NB4 (cell line): ENCODE measurements around the gene FNDC1.

ENCODE experiments used
- DNase-seq: peaks from one replicate; pipeline ENCODE4 v3.0.0; 2010; ENCODE audit warnings: low read depth
- H3K4me3 ChIP-seq: one replicate; pipeline ENCODE4 v1.5.1; 2011; ENCODE audit warnings: mild to moderate bottlenecking, low read depth, low read length, moderate library complexity
- MYC ChIP-seq: IDR thresholded peaks from 2 replicates; pipeline ENCODE4 v1.6.1; 2011; ENCODE audit warnings: low read depth, low read length
- POLR2A ChIP-seq: IDR thresholded peaks from 2 replicates; pipeline ENCODE4 v1.6.1; 2011; ENCODE audit warnings: mild to moderate bottlenecking; ENCODE audit not compliant: insufficient read length; ENCODE audit errors: extremely low read depth
- TF ChIP-seq, protein P1 (sequence below): IDR thresholded peaks from one replicate; pipeline ENCODE4 v1.5.1; 2012; ENCODE audit warnings: low read depth, low read length
- TF ChIP-seq, protein P2 (sequence below): IDR thresholded peaks from 2 replicates; pipeline ENCODE4 v1.6.1; 2011; ENCODE audit warnings: low read depth, low read length

Gene FNDC1

DNA sequence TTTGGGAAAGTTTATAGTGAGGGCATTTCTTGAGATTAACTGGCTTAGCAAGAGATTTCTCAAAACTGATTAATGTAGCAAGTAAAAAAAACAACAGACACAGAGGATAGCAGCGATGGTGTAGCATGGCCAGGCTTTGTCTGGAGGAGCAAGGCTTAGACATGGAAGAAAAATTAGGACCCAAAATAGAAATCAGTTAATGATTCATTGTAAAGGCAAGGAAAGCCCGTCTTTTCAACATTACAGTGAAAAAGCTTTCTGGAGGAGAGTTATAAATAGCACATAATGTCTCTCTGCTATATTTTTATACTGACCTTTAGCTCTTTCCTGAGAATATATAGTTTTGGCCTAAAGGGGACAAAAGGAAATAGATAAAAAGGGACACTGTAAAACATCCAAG lies 45.1 kb downstream of the FNDC1 start:
- no peak for DNase-seq
- H3K4me3 ChIP-seq: no peak overlapping the region
- TF ChIP-seq POLR2A: no peak
- no peak for TF ChIP-seq MYC
- TF ChIP-seq, protein P1, sequence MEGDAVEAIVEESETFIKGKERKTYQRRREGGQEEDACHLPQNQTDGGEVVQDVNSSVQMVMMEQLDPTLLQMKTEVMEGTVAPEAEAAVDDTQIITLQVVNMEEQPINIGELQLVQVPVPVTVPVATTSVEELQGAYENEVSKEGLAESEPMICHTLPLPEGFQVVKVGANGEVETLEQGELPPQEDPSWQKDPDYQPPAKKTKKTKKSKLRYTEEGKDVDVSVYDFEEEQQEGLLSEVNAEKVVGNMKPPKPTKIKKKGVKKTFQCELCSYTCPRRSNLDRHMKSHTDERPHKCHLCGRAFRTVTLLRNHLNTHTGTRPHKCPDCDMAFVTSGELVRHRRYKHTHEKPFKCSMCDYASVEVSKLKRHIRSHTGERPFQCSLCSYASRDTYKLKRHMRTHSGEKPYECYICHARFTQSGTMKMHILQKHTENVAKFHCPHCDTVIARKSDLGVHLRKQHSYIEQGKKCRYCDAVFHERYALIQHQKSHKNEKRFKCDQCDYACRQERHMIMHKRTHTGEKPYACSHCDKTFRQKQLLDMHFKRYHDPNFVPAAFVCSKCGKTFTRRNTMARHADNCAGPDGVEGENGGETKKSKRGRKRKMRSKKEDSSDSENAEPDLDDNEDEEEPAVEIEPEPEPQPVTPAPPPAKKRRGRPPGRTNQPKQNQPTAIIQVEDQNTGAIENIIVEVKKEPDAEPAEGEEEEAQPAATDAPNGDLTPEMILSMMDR: no peak
- TF ChIP-seq, protein P2, sequence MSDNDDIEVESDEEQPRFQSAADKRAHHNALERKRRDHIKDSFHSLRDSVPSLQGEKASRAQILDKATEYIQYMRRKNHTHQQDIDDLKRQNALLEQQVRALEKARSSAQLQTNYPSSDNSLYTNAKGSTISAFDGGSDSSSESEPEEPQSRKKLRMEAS: no peak

DNA sequence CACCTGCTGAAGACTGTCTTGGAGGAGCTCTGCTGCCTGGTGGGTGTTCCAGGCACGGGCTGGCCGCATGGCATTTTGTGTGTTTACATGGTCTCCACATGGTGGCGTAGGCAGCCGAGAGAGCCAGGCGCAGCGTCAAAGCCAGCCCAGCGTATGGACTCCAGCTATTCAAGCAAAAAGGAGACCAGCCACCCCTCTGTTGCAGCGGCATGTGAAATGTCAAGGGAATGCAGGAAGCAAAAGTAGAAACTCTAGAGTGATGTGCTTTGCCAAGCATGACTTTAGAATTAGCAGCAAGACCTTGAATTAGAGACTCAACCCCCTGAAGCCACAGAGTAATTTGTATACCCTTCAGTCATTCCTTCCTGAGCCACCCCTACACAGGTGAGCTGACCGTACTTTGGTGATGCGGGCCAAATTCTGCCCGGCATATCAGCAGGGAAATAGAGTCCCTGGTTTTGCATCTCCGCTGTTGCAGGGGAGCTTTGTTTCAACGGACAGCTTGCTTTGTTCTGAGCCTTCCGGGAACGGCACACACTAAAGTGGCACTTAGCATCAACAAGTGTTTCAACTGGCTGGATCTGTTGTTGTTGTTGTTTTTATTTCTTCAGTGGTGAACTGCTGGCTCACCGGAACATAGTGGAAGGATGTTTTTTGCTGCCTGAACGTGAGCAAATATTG lies 48.5 kb downstream of the FNDC1 start:
- DNase-seq: peak; percentile 61
- H3K4me3 ChIP-seq: no peak overlapping the region
- TF ChIP-seq, protein P2: peak; percentile 60
- TF ChIP-seq, protein P1: peak; percentile 50
- TF ChIP-seq MYC (0 out of 2 replicates have a peak, but pooled peaks have one; percentile 43), POLR2A (no peak)

DNA sequence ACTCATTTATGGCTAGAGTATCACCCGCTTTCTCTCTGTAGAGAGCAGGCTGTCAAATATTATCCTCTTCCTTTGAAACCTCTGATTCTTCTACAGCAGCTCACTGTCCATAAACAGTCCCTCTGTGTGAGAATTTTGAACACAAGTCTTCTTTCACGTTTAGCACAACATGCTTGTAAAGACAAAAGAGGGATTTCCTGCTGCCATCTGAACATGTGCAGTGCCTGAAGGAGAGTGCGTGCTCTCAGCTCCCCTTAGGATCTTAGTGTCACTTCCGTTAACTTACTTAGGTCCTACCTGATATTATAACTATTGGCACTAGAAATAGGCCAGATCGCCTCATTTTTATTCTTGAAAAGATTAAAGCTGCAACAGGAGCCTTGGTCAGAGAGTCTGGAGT lies 50.9 kb downstream of the FNDC1 start:
- no peak for DNase-seq
- H3K4me3 ChIP-seq: no peak overlapping the region
- TF ChIP-seq, protein P2: no peak
- TF ChIP-seq POLR2A (no peak), MYC (no peak)
- TF ChIP-seq, protein P1: no peak

DNA sequence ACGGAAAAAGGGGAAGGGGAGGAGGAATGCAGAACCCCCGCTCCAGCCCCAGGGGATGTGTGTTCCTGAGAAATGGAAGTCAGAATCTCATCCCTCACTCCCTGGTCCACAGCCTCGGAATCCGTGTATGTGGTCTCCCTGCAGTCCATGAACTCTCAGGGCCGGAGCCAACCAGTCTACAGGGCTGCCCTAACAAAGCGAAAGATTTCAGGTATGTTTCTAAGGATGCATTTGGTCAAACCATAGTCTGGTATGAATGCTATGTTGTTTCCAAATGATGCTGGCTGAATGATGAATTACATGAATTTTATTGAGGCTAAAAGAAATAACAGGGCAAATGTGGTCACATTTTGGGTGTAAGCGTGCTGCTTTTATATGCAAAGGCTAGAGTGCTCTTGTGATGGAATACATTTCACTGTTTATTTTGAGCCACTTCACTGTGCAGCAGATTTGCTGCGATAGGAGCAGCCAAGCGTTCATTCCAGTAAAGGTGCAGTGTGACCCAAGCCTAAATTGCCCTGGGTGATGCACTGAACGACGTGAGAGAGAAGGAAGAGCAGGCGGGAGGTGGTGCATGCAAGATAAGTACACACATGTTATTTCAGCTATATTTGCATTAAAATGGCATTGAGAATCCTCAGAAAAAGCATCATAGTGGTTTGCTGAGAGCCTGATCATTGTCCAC lies 52.4 kb downstream of the FNDC1 start:
- no peak for DNase-seq
- no peak overlapping the region for H3K4me3 ChIP-seq
- TF ChIP-seq POLR2A (no peak), MYC (no peak)
- TF ChIP-seq, protein P2: no peak
- TF ChIP-seq, protein P1: no peak

DNA sequence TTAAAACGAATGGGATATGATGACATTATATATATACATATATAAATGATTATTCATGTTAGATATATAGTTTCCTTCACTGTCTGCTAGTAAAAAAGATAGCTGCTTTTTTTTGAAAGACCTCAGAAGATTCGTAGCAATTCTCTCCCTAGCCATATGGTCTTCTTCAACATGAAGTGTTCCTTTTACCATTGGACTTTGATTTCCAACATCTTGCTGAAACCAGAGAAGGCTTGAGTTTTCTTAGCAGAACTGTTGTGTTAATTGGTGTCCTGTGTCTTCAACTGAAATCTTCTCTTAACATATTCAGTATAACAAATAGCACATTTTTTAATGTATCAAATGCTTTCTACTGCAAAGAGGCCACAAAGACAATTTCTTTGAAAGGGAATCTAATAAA lies 55.3 kb downstream of the FNDC1 start:
- TF ChIP-seq, protein P2: no peak
- no peak for TF ChIP-seq POLR2A
- TF ChIP-seq MYC: no peak
- TF ChIP-seq, protein P1: no peak
- no peak for DNase-seq
- H3K4me3 ChIP-seq: no peak overlapping the region
